Gastroesophageal sphincter (tissue), 4 donors: ENCODE data around the gene MTG2. TPM values are rescaled to one million over a fixed set of nuclear protein-coding genes. Genes with fewer than 3 reads are reported as not detected.

ENCODE experiments used
- ATAC-seq: fragments of 150-250 bp; one replicate; pipeline ENCODE4 v1.9.1; 2016; ENCODE audit warnings: mild to moderate bottlenecking, moderate library complexity
- H3K27ac ChIP-seq, 4 donors: fragments of 200-600 bp; sonication (generic) in 3 of 4; 1 replicate in 3 of 4; 2 replicates in 1 of 4; pipeline ENCODE4 v1.5.1; 2016 to 2019
- H3K27me3 ChIP-seq: fragments of 200-600 bp; sonication (generic); one replicate; pipeline ENCODE4 v1.5.1; 2019
- H3K36me3 ChIP-seq, 2 donors: fragments of 200-600 bp; sonication (generic); one replicate each; pipeline ENCODE4 v1.5.1; 2019; ENCODE audit warnings: control low read depth in 1 of 2
- H3K4me1 ChIP-seq, 3 donors: fragments of 200-600 bp; sonication (generic); 1 replicate in 2 of 3; 2 replicates in 1 of 3; pipeline ENCODE4 v1.5.1; 2016 to 2019; ENCODE audit warnings: control low read depth in 2 of 3
- H3K4me3 ChIP-seq, 2 donors: fragments of 200-600 bp; sonication (generic); one replicate each; pipeline ENCODE4 v1.5.1; 2019; ENCODE audit warnings: mild to moderate bottlenecking in 1 of 2, moderate library complexity in 1 of 2
- H3K9me3 ChIP-seq, 3 donors: fragments of 200-600 bp; sonication (generic); one replicate each; pipeline ENCODE4 v1.5.1; 2017 to 2019; ENCODE audit warnings: control low read depth in 2 of 3
- CTCF ChIP-seq, 4 experiments: fragments of 200-600 bp in 2 of 4; fragments of 450-650 bp in 2 of 4; sonication (generic) in 1 of 4; IDR thresholded peaks; one replicate each; pipeline ENCODE4 v1.5.1; 2017 to 2019; ENCODE audit warnings: antibody characterized with exemption in 4 of 4, mild to moderate bottlenecking in 2 of 4, moderate library complexity in 2 of 4
- EP300 ChIP-seq: sonication (generic); formaldehyde crosslinking; IDR thresholded peaks from one replicate; pipeline ENCODE4 v1.6.1; 2017; ENCODE audit warnings: antibody characterized with exemption, mild to moderate bottlenecking
- POLR2A ChIP-seq, 2 donors: fragments of 450-650 bp; IDR thresholded peaks; one replicate each; pipeline ENCODE4 v1.6.1; 2017; ENCODE audit warnings: antibody characterized with exemption in 2 of 2, mild to moderate bottlenecking in 2 of 2, moderate library complexity in 1 of 2
- POLR2AphosphoS5 ChIP-seq: sonication (generic); formaldehyde crosslinking; IDR thresholded peaks from one replicate; pipeline ENCODE4 v1.6.1; 2017; ENCODE audit warnings: antibody characterized with exemption
- whole genome bisulfite sequencing, 2 donors: methylation state at CpG; one replicate each; pipeline ENCODE4 v1.1.5; 2018; ENCODE audit warnings: low coverage in 1 of 2; 5-methylcytosine and 5-hydroxymethylcytosine counted together
- total RNA-seq, 4 donors: library from RNA; depleted of rRNA; stranded (reverse); fragments of >200 nt; gene quantifications; one replicate each; pipeline ENCODE4 v1.1.0, GENCODE V29; 2016

Gene MTG2
- total RNA-seq, 4 donors from 2014 or later = 23.7 to 31.3 (median 30.2) TPM

DNA sequence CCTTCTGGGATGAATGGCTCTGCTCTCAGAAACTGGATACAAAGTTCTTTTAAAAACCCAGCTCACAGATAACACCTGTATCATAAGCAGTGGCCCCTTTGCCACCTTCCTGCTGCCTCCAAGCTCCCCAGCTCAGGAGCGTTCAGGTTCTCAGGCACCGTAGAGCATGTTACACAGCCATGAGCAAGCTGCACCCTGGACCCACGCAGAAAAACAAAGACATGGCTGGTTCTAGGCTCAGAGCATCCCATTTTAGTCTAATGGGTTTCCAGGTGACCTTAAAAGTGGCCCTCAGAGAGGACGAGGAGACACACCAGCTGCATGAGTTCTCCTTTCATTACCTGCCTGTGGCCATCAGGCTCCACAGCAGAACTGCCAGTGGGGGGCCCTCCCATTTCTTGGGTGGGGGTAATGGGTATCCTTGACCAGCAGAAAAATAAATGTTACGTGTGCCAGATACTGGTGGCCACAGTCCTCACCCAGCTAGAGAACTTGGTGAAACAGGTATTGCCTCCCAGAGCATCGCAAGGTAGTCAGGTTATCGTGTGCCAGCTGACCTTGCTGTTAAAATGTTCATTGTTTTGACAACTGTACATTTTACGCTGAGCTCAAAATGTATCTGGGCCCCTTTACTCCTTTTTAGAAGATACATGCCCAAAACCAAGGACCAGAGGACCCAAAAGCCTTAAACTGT is 47.1 kb upstream of the MTG2 start:
- peak overlapping the region in 3 of 4 donors; percentile 50 to 67 (median 64) for H3K27ac ChIP-seq
- no peak for ATAC-seq
- no peak overlapping the region for H3K4me3 ChIP-seq
- no peaks in the 10 kb centered on the region for H3K27me3 ChIP-seq
- 66 to 81% methylated on average over 4 to 5 of the region's 8 CpGs for WGBS, 2 donors
- peaks cover 0 to 100% of the 10 kb centered on the region in 2 donors for H3K36me3 ChIP-seq
- TF ChIP-seq POLR2AphosphoS5 = no peak
- TF ChIP-seq POLR2A (IDR thresholded peaks at IDR 0.05) = no peak
- no peak for TF ChIP-seq CTCF (IDR thresholded peaks at IDR 0.05)
- no peak for TF ChIP-seq EP300
- H3K4me1 ChIP-seq = peaks cover 0 to 62% (median 20%) of the 10 kb centered on the region in 3 donors
- no peaks in the 10 kb centered on the region for H3K9me3 ChIP-seq

GRCh38 chr20:62136283-62137091 is 46.3 kb upstream of the MTG2 start:
- Histone ChIP-seq H3K4me1 (peaks cover 0 to 70% (median 27%) of the 10 kb centered on the region in 3 donors), H3K27ac (peak overlapping the region in 1 of 4 donors; percentile 64), H3K4me3 (no peak overlapping the region), H3K36me3 (peaks cover 0 to 92% of the 10 kb centered on the region in 2 donors), H3K9me3 (no peaks in the 10 kb centered on the region), H3K27me3 (no peaks in the 10 kb centered on the region)
- TF ChIP-seq POLR2A (IDR thresholded peaks at IDR 0.05) (no peak), EP300 (no peak), CTCF (IDR thresholded peaks at IDR 0.05) (peak in 3 of 4 experiments; percentile 66 to 77 (median 68)), POLR2AphosphoS5 (peak; percentile 23)
- 26 to 36% methylated on average over 8 of the region's 8 CpGs for WGBS, 2 donors
- ATAC-seq = peak; percentile 34

DNA sequence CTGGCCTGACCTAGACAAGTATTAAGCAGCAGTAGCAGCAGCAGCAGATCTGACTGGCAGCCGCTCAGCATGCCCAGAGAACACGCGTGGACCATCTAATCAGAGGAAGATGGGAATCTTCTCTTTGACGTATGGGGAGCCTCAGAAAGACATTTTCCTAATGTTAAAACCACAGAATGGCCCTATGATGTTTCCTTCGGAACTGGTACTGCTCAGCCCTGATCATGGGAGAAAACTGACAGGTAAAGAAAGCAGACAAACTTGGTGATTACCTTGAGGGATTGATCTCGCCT is 45.8 kb upstream of the MTG2 start:
- H3K27ac ChIP-seq = peak overlapping the region in 1 of 4 donors; percentile 64
- no peak overlapping the region for H3K4me3 ChIP-seq
- H3K27me3 ChIP-seq = no peaks in the 10 kb centered on the region
- H3K9me3 ChIP-seq = no peaks in the 10 kb centered on the region
- WGBS, 2 donors = 47 to 50% methylated on average over 2 to 5 of the region's 6 CpGs
- peaks cover 0 to 87% of the 10 kb centered on the region in 2 donors for H3K36me3 ChIP-seq
- TF ChIP-seq POLR2A (IDR thresholded peaks at IDR 0.05) (no peak), EP300 (no peak), POLR2AphosphoS5 (no peak), CTCF (IDR thresholded peaks at IDR 0.05) (no peak)
- peaks cover 0 to 72% (median 32%) of the 10 kb centered on the region in 3 donors for H3K4me1 ChIP-seq
- ATAC-seq = no peak

DNA sequence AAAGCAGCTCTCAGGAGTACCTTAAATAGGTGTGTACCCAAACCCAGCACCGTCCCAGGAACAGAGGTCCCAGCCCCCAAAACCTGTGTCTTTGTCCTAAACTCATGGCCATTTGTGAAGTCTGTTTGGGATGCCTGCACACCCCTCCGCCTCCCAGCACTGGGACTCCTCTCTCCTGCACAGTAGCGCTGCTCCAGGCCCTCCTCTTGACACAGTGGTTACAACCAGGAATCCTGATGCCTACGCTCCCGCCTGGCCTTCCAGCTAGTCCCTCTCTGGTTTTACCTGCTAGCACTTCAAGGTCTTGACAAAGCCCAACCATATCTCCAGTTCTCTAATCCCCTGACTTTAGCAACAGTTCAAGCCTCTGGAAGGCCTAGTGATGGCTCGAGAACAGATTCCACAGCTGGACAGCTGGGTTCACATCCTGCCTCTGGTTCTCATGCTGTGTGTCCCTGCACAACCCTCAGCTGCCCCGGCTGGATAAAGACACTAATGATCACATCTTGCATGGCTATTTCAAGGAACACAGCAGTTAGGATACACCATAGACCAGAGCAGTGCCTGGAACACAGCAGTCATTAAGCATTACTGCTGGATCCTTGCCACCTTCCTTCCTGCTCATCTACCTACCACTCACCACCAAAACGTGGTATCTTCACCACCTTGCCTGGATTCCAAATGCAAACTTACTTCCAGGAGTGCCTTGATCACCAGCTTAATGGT is 45.2 kb upstream of the MTG2 start:
- H3K27ac ChIP-seq = peak overlapping the region in 2 of 4 donors; percentile 32 to 64
- peaks cover 0 to 69% (median 29%) of the 10 kb centered on the region in 3 donors for H3K4me1 ChIP-seq
- no peak for ATAC-seq
- H3K27me3 ChIP-seq = no peaks in the 10 kb centered on the region
- no peaks in the 10 kb centered on the region for H3K9me3 ChIP-seq
- 76 to 92% methylated on average over 4 to 5 of the region's 8 CpGs for WGBS, 2 donors
- H3K4me3 ChIP-seq = no peak overlapping the region
- peaks cover 0 to 81% of the 10 kb centered on the region in 2 donors for H3K36me3 ChIP-seq
- TF ChIP-seq POLR2AphosphoS5 = no peak
- no peak for TF ChIP-seq CTCF (IDR thresholded peaks at IDR 0.05)
- no peak for TF ChIP-seq EP300
- TF ChIP-seq POLR2A (IDR thresholded peaks at IDR 0.05) = no peak
